Subcutaneous abdominal adipose tissue (tissue), 5 donors: Measurements from ENCODE around the gene UBLCP1.
"Not testable (repeated sequence)": the region's sequence is repeated elsewhere in the genome, so short reads cannot be mapped to it uniquely, and the experiment has no call there.

ENCODE experiments used
- H3K27ac ChIP-seq: one replicate; pipeline ENCODE4 v1.7.0; 2013; ENCODE audit warnings: low read depth, mild to moderate bottlenecking, inconsistent platforms, low read length, moderate library complexity
- H3K27me3 ChIP-seq, 5 donors: one replicate each; pipeline ENCODE4 v1.7.0; 2013; ENCODE audit warnings: low read length in 5 of 5, inconsistent platforms in 1 of 5; ENCODE audit not compliant: control insufficient read depth in 5 of 5, insufficient read depth in 4 of 5
- H3K36me3 ChIP-seq, 5 donors: one replicate each; pipeline ENCODE4 v1.7.0; 2013; ENCODE audit warnings: low read length in 5 of 5; ENCODE audit not compliant: control insufficient read depth in 5 of 5, insufficient read depth in 5 of 5
- H3K4me1 ChIP-seq, 5 donors: one replicate each; pipeline ENCODE4 v1.7.0; 2013; ENCODE audit warnings: low read length in 5 of 5, mild to moderate bottlenecking in 3 of 5, moderate library complexity in 1 of 5; ENCODE audit not compliant: control insufficient read depth in 5 of 5, insufficient read depth in 5 of 5
- H3K4me3 ChIP-seq, 5 donors: one replicate each; pipeline ENCODE4 v1.7.0; 2013; ENCODE audit warnings: low read length in 5 of 5, low read depth in 1 of 5
- H3K9ac ChIP-seq, 5 donors: one replicate each; pipeline ENCODE4 v1.7.0; 2013; ENCODE audit warnings: low read length in 5 of 5, mild to moderate bottlenecking in 4 of 5, moderate library complexity in 3 of 5
- H3K9me3 ChIP-seq, 5 donors: one replicate each; pipeline ENCODE4 v1.7.0; 2013; ENCODE audit warnings: low read length in 5 of 5; ENCODE audit not compliant: control insufficient read depth in 5 of 5
- donor health status: healthy.
- donor health status: healthy.
- donor health status: healthy.
- donor health status: healthy.
- donor health status: healthy.

Gene UBLCP1

GRCh38 chr5:159269723-159270122, 6.6 kb downstream of the UBLCP1 start:
- Histone ChIP-seq H3K27me3 (no peaks in the 10 kb centered on the region), H3K4me3 (no peak overlapping the region), H3K9me3 (no peaks in the 10 kb centered on the region), H3K27ac (no peak overlapping the region), H3K4me1 (peaks cover 0 to 5% (median under 1%) of the 10 kb centered on the region in 5 donors), H3K36me3 (peaks cover 14 to 41% (median 19%) of the 10 kb centered on the region in 5 donors), H3K9ac (no peak overlapping the region)

DNA sequence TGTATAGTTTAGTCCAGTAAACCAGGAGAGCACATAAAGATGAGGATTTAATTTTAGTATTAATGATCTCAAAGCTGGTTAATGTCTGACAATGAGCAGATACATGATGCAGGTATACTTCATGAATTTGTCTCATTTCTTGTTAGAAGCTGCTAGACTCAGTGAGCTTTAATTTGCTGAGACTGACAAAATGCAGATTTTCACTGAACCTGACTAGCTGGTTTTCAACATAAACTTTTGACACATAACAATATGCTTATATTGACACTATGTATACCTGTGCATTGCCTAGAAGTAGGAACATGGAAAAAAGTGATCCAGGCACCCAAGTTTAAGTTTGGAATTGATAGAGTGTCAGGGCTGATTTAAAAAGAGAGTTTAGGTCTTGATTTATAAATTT, 10.8 kb downstream of the UBLCP1 start:
- Histone ChIP-seq H3K27ac (no peak overlapping the region), H3K36me3 (peaks cover 26 to 54% (median 37%) of the 10 kb centered on the region in 5 donors), H3K9ac (no peak overlapping the region), H3K27me3 (no peaks in the 10 kb centered on the region), H3K4me3 (no peak overlapping the region), H3K9me3 (no peaks in the 10 kb centered on the region), H3K4me1 (no peaks in the 10 kb centered on the region)

- Histone ChIP-seq H3K27ac (no peak overlapping the region), H3K4me3 (no peak overlapping the region), H3K9ac (no peak overlapping the region), H3K27me3 (no peaks in the 10 kb centered on the region), H3K36me3 (peaks cover 27 to 56% (median 40%) of the 10 kb centered on the region in 5 donors), H3K9me3 (no peaks in the 10 kb centered on the region), H3K4me1 (no peaks in the 10 kb centered on the region)
These were observed 11.6 kb downstream of the UBLCP1 start for GRCh38 chr5:159274676-159275075.

- H3K9ac ChIP-seq, result no peak overlapping the region
These were observed 23.4 kb downstream of the UBLCP1 start for GRCh38 chr5:159286420-159287035.

GRCh38 chr5:159290741-159291140, 27.7 kb downstream of the UBLCP1 start:
- Histone ChIP-seq H3K27me3 (no peaks in the 10 kb centered on the region), H3K27ac (no peak overlapping the region), H3K36me3 (peaks cover 0 to 3% (median 0%) of the 10 kb centered on the region in 5 donors), H3K9ac (no peak overlapping the region), H3K4me3 (no peak overlapping the region), H3K4me1 (no peaks in the 10 kb centered on the region), H3K9me3 (no peaks in the 10 kb centered on the region)

More at GRCh38 chr5:159286420-159287035, 23.4 kb downstream of the UBLCP1 start:
- no peaks in the 10 kb centered on the region for H3K9me3 ChIP-seq
- H3K27me3 ChIP-seq, result no peaks in the 10 kb centered on the region
- peaks cover 16 to 21% (median 17%) of the 10 kb centered on the region in 5 donors for H3K36me3 ChIP-seq
- H3K4me3 ChIP-seq, result no peak overlapping the region
- H3K27ac ChIP-seq, result no peak overlapping the region
- no peaks in the 10 kb centered on the region for H3K4me1 ChIP-seq

DNA sequence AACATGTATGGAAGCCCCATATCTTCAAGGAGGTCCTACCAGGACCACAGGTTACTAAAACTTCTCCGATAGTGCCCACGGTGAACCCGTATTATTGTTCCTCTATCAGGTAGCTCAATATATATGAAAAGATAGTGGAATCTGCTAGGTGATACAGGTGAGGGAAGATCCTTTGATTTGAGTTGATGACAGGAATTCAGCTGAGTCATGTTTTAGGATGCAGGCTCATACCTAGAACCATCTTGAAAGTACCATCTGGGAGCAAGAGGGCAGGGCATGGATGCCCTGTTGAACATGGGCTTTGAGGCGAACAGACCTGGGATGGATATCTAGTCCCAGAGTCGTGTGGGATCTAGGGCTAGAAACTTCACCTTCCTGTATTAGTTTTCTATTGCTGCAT, 31.8 kb downstream of the UBLCP1 start:
- Histone ChIP-seq H3K27ac (no peak overlapping the region), H3K36me3 (no peaks in the 10 kb centered on the region), H3K4me1 (no peaks in the 10 kb centered on the region), H3K9ac (no peak overlapping the region), H3K9me3 (peaks cover 0 to 7% (median 4%) of the 10 kb centered on the region in 5 donors), H3K27me3 (no peaks in the 10 kb centered on the region), H3K4me3 (no peak overlapping the region)

GRCh38 chr5:159297300-159297699, 34.2 kb downstream of the UBLCP1 start:
- H3K4me3 ChIP-seq, H3K9ac ChIP-seq, H3K27me3 ChIP-seq, H3K27ac ChIP-seq, H3K4me1 ChIP-seq, H3K36me3 ChIP-seq: not testable (repeated sequence)
- H3K9me3 ChIP-seq, result peaks cover 0 to 17% (median 13%) of the 10 kb centered on the region in 5 donors

- Histone ChIP-seq H3K27me3 (peaks cover 0 to 3% (median 0%) of the 10 kb centered on the region in 5 donors), H3K27ac (no peak overlapping the region), H3K4me1 (no peaks in the 10 kb centered on the region), H3K9ac (no peak overlapping the region), H3K36me3 (no peaks in the 10 kb centered on the region), H3K9me3 (peaks cover 5 to 22% (median 19%) of the 10 kb centered on the region in 5 donors), H3K4me3 (no peak overlapping the region)
These were observed 38.4 kb downstream of the UBLCP1 start for GRCh38 chr5:159301466-159301865.

DNA sequence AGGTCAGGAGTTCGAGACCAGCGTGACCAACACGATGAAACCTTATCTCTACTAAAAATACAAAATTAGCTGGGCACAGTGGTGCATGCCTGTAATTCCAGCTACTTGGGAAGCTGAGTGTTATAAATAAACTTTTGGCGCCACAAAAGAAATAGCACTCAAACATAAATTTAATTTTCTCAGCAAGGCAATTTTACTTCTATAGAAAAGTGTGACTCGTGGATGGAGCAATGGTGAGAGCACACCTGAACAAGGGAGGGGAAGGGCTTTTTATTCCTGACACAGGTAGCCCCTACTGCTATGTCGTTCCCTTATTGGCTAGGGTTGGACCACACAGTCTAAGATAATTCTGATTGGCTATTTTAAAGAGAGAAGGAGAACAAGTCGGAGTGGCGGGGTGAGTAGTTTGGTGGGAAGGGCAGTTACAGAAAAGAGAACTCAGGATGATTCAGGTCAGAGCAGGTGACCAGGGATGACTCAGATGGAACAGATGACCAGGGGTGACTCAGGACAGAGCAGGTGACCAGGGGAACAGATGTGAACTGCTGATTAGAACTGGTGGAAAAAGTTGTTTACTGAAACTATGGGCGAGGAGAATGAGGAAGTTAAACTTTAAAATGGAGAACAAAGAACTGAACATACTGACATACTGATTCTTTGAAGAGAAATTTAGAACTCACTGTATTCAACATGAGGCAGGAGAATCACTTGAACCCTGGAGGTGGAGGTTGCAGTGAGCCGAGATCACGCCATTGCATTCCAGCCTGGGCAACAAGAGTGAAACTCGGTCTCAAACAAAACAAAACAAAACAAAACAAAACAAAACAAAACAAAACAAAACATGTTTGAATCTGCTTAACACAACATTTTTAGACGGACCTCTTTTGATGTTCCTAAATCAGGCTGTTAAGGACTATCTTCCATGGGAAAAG, 39.1 kb downstream of the UBLCP1 start:
- H3K4me1 ChIP-seq, H3K4me3 ChIP-seq, H3K27ac ChIP-seq, H3K36me3 ChIP-seq, H3K9ac ChIP-seq, H3K27me3 ChIP-seq: not testable (repeated sequence)
- peaks cover 5 to 22% (median 19%) of the 10 kb centered on the region in 5 donors for H3K9me3 ChIP-seq

- H3K9me3 ChIP-seq, result peaks cover 5 to 18% (median 16%) of the 10 kb centered on the region in 5 donors
- H3K9ac ChIP-seq, result no peak overlapping the region
- H3K27ac ChIP-seq, result no peak overlapping the region
- H3K4me1 ChIP-seq, result no peaks in the 10 kb centered on the region
- no peaks in the 10 kb centered on the region for H3K36me3 ChIP-seq
- H3K4me3 ChIP-seq, result no peak overlapping the region
- H3K27me3 ChIP-seq, result peaks cover 0 to 5% (median 2%) of the 10 kb centered on the region in 5 donors
These were observed 40.2 kb downstream of the UBLCP1 start for GRCh38 chr5:159303286-159303685.
